Endothelial cell of umbilical vein (primary cell): ENCODE data around the gene SPACA7. TPM values are rescaled to one million over a fixed set of nuclear protein-coding genes. Genes with fewer than 3 reads are reported as not detected.

ENCODE experiments used
- BruUV-seq: library from RNA; stranded (reverse); fragments of 400-500 nt; replicated peaks from 2 replicates; lab custom pipeline; 2021; lab: Mats Ljungman, UMichigan
- CTCF ChIA-PET: fragments of 300-600, 350-600 bp; sonication (Branson Sonifier 250); formaldehyde crosslinking; loops from one replicate; lab custom pipeline; 2021; ENCODE audit warnings: antibody characterized with exemption, inconsistent platforms; lab: Charles Lee
- POLR2A ChIA-PET: fragments of 300-600, 350-600 bp; sonication (Branson Sonifier 250); formaldehyde crosslinking; loops from one replicate; lab custom pipeline; 2021; ENCODE audit warnings: antibody characterized with exemption, inconsistent platforms; lab: Charles Lee
- DNase-seq: peaks from one replicate; pipeline ENCODE4 v3.0.0-alpha.2; 2011; ENCODE audit warnings: low read depth, low spot score
- FAIRE-seq: peaks from 2 replicates; lab custom pipeline; 2011; peaks lifted over from hg19 to GRCh38; lab: Jason Lieb, UNC
- H2AFZ ChIP-seq: 2 replicates; pipeline ENCODE4 v1.6.0; 2012; ENCODE audit warnings: low read depth, low read length, control low read depth, inconsistent platforms
- H3K27ac ChIP-seq: 2 replicates; pipeline ENCODE4 v1.5.1; 2011; ENCODE audit warnings: low read depth, mild to moderate bottlenecking, control low read depth, low read length, moderate library complexity; ENCODE audit not compliant: insufficient read depth
- H3K27me3 ChIP-seq, 2 experiments: 2 replicates each; pipeline versions ENCODE4 v1.6.0 to v1.6.1; 2011; ENCODE audit warnings: low read length in 2 of 2, mixed read lengths in 1 of 2; ENCODE audit not compliant: control insufficient read depth in 2 of 2, insufficient read depth in 2 of 2
- H3K36me3 ChIP-seq, 2 experiments: 2 replicates in 1 of 2; 3 replicates in 1 of 2; pipeline ENCODE4 v1.5.1; 2011; ENCODE audit warnings: low read length in 2 of 2, mild to moderate bottlenecking in 1 of 2, moderate library complexity in 1 of 2; ENCODE audit not compliant: control insufficient read depth in 2 of 2, insufficient read depth in 2 of 2; ENCODE audit errors: extremely low read depth in 1 of 2
- H3K4me1 ChIP-seq: 3 replicates; pipeline ENCODE4 v1.5.1; 2011; ENCODE audit warnings: mild to moderate bottlenecking, low read length; ENCODE audit not compliant: control insufficient read depth, insufficient read depth; ENCODE audit errors: extremely low read depth
- H3K4me2 ChIP-seq: 2 replicates; pipeline ENCODE4 v1.6.1; 2011; ENCODE audit warnings: low read length, control low read depth, mixed read lengths; ENCODE audit not compliant: insufficient read depth
- H3K4me3 ChIP-seq, 3 experiments: fragments of 200-600 bp in 1 of 3; sonication (generic), shearing (Covaris generic) in 1 of 3; replicated peaks in 1 of 3; 2 replicates each; pipeline ENCODE4 v1.5.1; 2011 to 2016; ENCODE audit warnings: control low read depth in 3 of 3, low read length in 3 of 3, mild to moderate bottlenecking in 2 of 3, inconsistent platforms in 1 of 3, low read depth in 1 of 3, moderate library complexity in 1 of 3; ENCODE audit not compliant: insufficient read depth in 1 of 3
- H3K79me2 ChIP-seq: 2 replicates; pipeline ENCODE4 v1.6.0; 2012; ENCODE audit warnings: low read length, inconsistent platforms; ENCODE audit not compliant: control insufficient read depth, insufficient read depth
- H3K9ac ChIP-seq: replicated peaks from 2 replicates; pipeline ENCODE3; 2011; ENCODE audit warnings: low read length, control low read depth; ENCODE audit not compliant: insufficient read depth; ENCODE audit errors: extremely low read depth
- H3K9me1 ChIP-seq: replicated peaks from 3 replicates; pipeline ENCODE4 v1.6.0; 2011; ENCODE audit warnings: mild to moderate bottlenecking, low read length; ENCODE audit not compliant: control insufficient read depth, insufficient read depth; ENCODE audit errors: extremely low read depth
- H3K9me3 ChIP-seq: replicated peaks from 2 replicates; pipeline ENCODE4 v1.5.1; 2012; ENCODE audit warnings: low read length, inconsistent platforms; ENCODE audit not compliant: control insufficient read depth, insufficient read depth
- H4K20me1 ChIP-seq: replicated peaks from 2 replicates; pipeline ENCODE3; 2011; ENCODE audit warnings: mild to moderate bottlenecking, low read length; ENCODE audit not compliant: control insufficient read depth, insufficient read depth; ENCODE audit errors: extremely low read depth
- CTCF ChIP-seq, 2 donors: IDR thresholded peaks; 1 replicate in 1 of 2; 2 replicates in 1 of 2; pipeline ENCODE4 v1.5.1; 2011; ENCODE audit warnings: low read length in 2 of 2, mild to moderate bottlenecking in 2 of 2, moderate library complexity in 2 of 2, control low read depth in 1 of 2, inconsistent platforms in 1 of 2, low read depth in 1 of 2; ENCODE audit not compliant: insufficient read depth in 1 of 2; ENCODE audit errors: extremely low read depth in 1 of 2
- EZH2 ChIP-seq: IDR thresholded peaks from 2 replicates; pipeline ENCODE4 v1.6.1; 2012; ENCODE audit warnings: borderline replicate concordance, low read depth, mild to moderate bottlenecking, moderate library complexity, low read length, inconsistent platforms; ENCODE audit not compliant: severe bottlenecking
- FOS ChIP-seq: IDR thresholded peaks from 2 replicates; pipeline ENCODE4 v1.6.1; 2011; ENCODE audit warnings: mild to moderate bottlenecking, low read length, moderate library complexity, borderline replicate concordance; ENCODE audit not compliant: insufficient read depth
- GATA2 ChIP-seq: IDR thresholded peaks from 2 replicates; pipeline ENCODE4 v1.7.0; 2011; ENCODE audit warnings: low read depth, mild to moderate bottlenecking, moderate library complexity, mixed read lengths, low read length; ENCODE audit not compliant: insufficient read length, insufficient read depth
- JUN ChIP-seq: IDR thresholded peaks from 2 replicates; pipeline ENCODE4 v1.6.1; 2011; ENCODE audit warnings: borderline replicate concordance, low read depth; ENCODE audit not compliant: insufficient read length, insufficient read depth
- MYC ChIP-seq: IDR thresholded peaks from one replicate; pipeline ENCODE4 v1.6.1; 2011; ENCODE audit warnings: mild to moderate bottlenecking, low read depth, low read length
- POLR2A ChIP-seq: IDR thresholded peaks from 2 replicates; pipeline ENCODE4 v1.6.1; 2012; ENCODE audit warnings: low read depth, mild to moderate bottlenecking, control low read depth, low read length
- POLR2AphosphoS5 ChIP-seq: IDR thresholded peaks from 2 replicates; pipeline ENCODE4 v1.6.1; 2012; ENCODE audit warnings: low read depth, mild to moderate bottlenecking, control low read depth, low read length, moderate library complexity; ENCODE audit not compliant: insufficient read depth
- dilution Hi-C: fragments of 300-500 bp; cut with MboI; formaldehyde crosslinking; loops from one replicate; pipeline ENCODE4 v1.15.0; 2019; ENCODE audit warnings: low sequenced_read_pairs; ENCODE audit not compliant: extremely low pct_ligation_motif_present
- intact Hi-C: fragments of 100-400 bp; cut with micrococcal nuclease; formaldehyde crosslinking; loops from one replicate; pipeline ENCODE4 v1.10.0; 2022
- polyA plus RNA-seq, 4 experiments: library from polyadenylated mRNA; depleted of rRNA in 3 of 4; stranded (reverse) in 3 of 4; unstranded in 1 of 4; fragments of >200 nt; gene quantifications; 2 replicates each; pipeline versions ENCODE4 v1.2.1 to v1.2.3, GENCODE V29; 2011 to 2012; ENCODE audit warnings: missing spikeins in 1 of 4
- total RNA-seq: library from RNA; stranded (reverse); gene quantifications from 2 replicates; pipeline ENCODE4 v1.2.3, GENCODE V29; 2021
- TF ChIP-seq, protein P1 (sequence below): IDR thresholded peaks from 2 replicates; pipeline ENCODE4 v1.6.1; 2011; ENCODE audit not compliant: insufficient read depth, insufficient read length

Gene SPACA7
- total and polyA plus RNA-seq, 2 donors (not counting 3 experiments of a cell fraction or from before 2014, with no cell fraction given), result not detected

DNA sequence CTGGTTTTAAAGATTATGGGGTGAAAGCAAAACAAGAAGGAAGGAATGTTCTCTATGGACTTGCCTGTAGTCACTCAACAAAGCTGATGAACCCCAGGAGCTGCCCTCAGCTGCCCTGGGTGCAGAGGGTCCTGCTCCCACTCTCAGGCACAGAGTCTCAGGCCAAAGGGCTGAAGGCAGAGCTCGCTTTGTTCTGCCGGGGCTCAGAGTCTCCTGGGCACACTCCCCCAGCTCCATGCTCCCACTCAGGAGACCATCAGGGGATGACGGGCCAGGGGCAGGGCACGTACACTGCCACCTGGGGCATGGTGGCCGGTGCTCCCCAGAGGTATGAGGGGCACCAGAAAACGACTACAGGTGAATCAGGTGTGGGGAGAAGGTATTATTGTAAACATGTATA is 46.8 kb upstream of the SPACA7 start:
- intact Hi-C loops (no loop called here), dilution Hi-C loops (no loop called here)
- no peaks in the 10 kb centered on the region for H3K79me2 ChIP-seq
- H3K4me1 ChIP-seq, result no peaks in the 10 kb centered on the region
- ChIA-PET CTCF (no interaction called here), POLR2A (no interaction called here)
- no peak overlapping the region for H3K9ac ChIP-seq
- H3K9me1 ChIP-seq, result no peaks in the 10 kb centered on the region
- no peak overlapping the region for H3K27ac ChIP-seq
- H2AFZ ChIP-seq, result no peak overlapping the region
- no TSS peak for BruUV-seq
- H3K9me3 ChIP-seq, result no peaks in the 10 kb centered on the region
- TF ChIP-seq EZH2 (no peak), GATA2 (no peak), FOS (no peak), JUN (no peak), MYC (no peak), POLR2AphosphoS5 (no peak), POLR2A (no peak), CTCF (IDR thresholded peaks at IDR 0.05; ENCODE audit: extremely low read depth in 1 of 2, insufficient read depth in 1 of 2, low read depth in 1 of 2, low read length in 2 of 2) (no peak)
- TF ChIP-seq, protein P1, sequence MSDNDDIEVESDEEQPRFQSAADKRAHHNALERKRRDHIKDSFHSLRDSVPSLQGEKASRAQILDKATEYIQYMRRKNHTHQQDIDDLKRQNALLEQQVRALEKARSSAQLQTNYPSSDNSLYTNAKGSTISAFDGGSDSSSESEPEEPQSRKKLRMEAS, result no peak
- no peaks in the 10 kb centered on the region for H4K20me1 ChIP-seq
- peaks cover 0 to 4% of the 10 kb centered on the region in 2 experiments for H3K27me3 ChIP-seq
- no peaks in the 10 kb centered on the region for H3K36me3 ChIP-seq
- no peak for FAIRE-seq
- no peak overlapping the region for H3K4me2 ChIP-seq
- DNase-seq, result no peak
- no peak overlapping the region for H3K4me3 ChIP-seq
